Hematopoietic multipotent progenitor cell (in vitro differentiated cells): ENCODE measurements around the gene GRID2IP. TPM values are rescaled to one million over a fixed set of nuclear protein-coding genes. Genes with fewer than 3 reads are reported as not detected.
"Not testable (repeated sequence)": the region's sequence is repeated elsewhere in the genome, so short reads cannot be mapped to it uniquely, and the experiment has no call there.

Experiments
- DNase-seq, 3 donors: peaks; one replicate each; pipeline ENCODE4 v3.0.0-alpha.2; 2011 to 2015; ENCODE audit warnings: low read depth in 2 of 3, low spot score in 2 of 3
- total RNA-seq: library from RNA; depleted of rRNA; stranded (reverse); fragments of >200 nt; gene quantifications from one replicate; pipeline ENCODE4 v1.2.3, GENCODE V29; 2012

GRID2IP gene
- total RNA-seq: 3.2 TPM

GRCh38 chr7:6551016-6551511 lies at the start of gene GRID2IP:
TSS of gene GRID2IP (minus strand) at chr7:6551461. CDS start at chr7:6551436, 25 bp downstream.
- no peak for DNase-seq

GRCh38 chr7:6600093-6600492 lies 48.8 kb upstream of the GRID2IP start:
- no peak for DNase-seq

- no peak for DNase-seq
Observed at GRCh38 chr7:6590645-6591110, 39.4 kb upstream of the GRID2IP start.

GRCh38 chr7:6589829-6590644 lies 38.8 kb upstream of the GRID2IP start, which contains the start of gene INTS15:
TSS of gene INTS15 (plus strand) at chr7:6590021. CDS start at chr7:6590284, 263 bp downstream.
- DNase-seq: peak; percentile 85 to 91 (median 89)

- no peak for DNase-seq
Observed at GRCh38 chr7:6589151-6589828, 38.0 kb upstream of the GRID2IP start.

GRCh38 chr7:6588566-6588965 lies 37.3 kb upstream of the GRID2IP start:
- DNase-seq: no peak

GRCh38 chr7:6585746-6586432 lies 34.6 kb upstream of the GRID2IP start:
- not testable (repeated sequence) for DNase-seq

GRCh38 chr7:6579446-6579845 lies 28.2 kb upstream of the GRID2IP start:
- peak in 2 of 3 donors; percentile 50 to 53 for DNase-seq

GRCh38 chr7:6578114-6579084 lies 27.1 kb upstream of the GRID2IP start:
- DNase-seq: no peak

- DNase-seq: peak; percentile 72 to 95 (median 94)
Observed at GRCh38 chr7:6577369-6578113, 26.3 kb upstream of the GRID2IP start, which contains the start of gene ZDHHC4. TSS of gene ZDHHC4 (plus strand) at chr7:6577454. CDS start at chr7:6580562, 3,108 bp downstream.

- peak in 1 of 3 donors; percentile 50 for DNase-seq
Observed at GRCh38 chr7:6576867-6577368, 25.7 kb upstream of the GRID2IP start.

GRCh38 chr7:6576024-6576866 lies 25.0 kb upstream of the GRID2IP start:
- no peak for DNase-seq

- DNase-seq: no peak
Observed at GRCh38 chr7:6575281-6576023, 24.2 kb upstream of the GRID2IP start.

- no peak for DNase-seq
Observed at GRCh38 chr7:6571160-6571779, 20.0 kb upstream of the GRID2IP start.

- no peak for DNase-seq
Observed at GRCh38 chr7:6567886-6568285, 16.6 kb upstream of the GRID2IP start.

- DNase-seq: no peak
Observed at GRCh38 chr7:6565655-6566054, 14.4 kb upstream of the GRID2IP start.
